Jurkat, Clone E6-1 (cell line): ENCODE data around the gene GZMB.
"Not testable (repeated sequence)": the region's sequence is repeated elsewhere in the genome, so short reads cannot be mapped to it uniquely, and the experiment has no call there.

Experiments used
- DNase-seq: peaks from one replicate; pipeline ENCODE4 v3.0.0-alpha.2; 2011; ENCODE audit warnings: low read depth, low spot score
- H3K4me3 ChIP-seq: 2 replicates; pipeline ENCODE4 v1.5.1; 2011; ENCODE audit warnings: mild to moderate bottlenecking, low read length, control low read depth, moderate library complexity

Gene GZMB

DNA sequence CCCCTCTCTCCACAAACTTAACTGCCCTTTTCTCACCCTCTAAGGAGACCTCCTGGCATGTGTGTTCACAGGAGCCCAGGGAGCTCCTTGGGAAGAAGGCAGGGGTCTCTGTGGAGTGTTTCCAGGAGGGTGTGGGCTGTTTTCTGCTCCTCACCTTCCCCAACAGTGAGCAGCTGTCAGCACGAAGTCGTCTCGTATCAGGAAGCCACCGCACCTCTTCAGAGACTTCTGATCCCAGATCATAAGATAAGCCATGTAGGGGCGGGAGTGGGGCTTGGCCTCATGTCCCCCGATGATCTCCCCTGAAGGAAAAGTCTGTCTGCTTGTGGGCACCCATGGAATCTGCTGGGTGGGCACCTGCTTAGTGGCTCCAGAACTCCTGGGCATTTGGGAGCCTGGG is 1.2 kb downstream of the GZMB start:
- H3K4me3 ChIP-seq, result no peak overlapping the region
- DNase-seq, result no peak

DNA sequence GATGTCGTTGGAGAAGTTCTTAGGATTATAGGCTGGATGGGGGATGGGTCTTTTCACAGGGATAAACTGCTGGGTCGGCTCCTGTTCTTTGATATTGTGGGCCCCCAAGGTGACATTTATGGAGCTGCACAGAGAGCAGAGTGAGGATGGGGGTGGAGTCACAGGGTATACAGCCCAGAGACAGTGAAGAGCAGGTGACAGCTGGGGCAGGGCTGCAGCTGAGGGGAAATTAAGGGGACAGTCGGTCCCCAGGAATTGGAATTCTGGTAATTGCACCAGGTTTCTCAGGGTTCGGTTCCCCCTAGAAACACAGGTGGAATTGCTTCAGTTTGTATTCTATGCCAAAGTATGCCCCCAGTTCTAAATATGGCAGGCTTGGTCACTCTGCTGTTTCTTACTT is 1.7 kb downstream of the GZMB start:
- DNase-seq, result no peak
- H3K4me3 ChIP-seq, result no peak overlapping the region

DNA sequence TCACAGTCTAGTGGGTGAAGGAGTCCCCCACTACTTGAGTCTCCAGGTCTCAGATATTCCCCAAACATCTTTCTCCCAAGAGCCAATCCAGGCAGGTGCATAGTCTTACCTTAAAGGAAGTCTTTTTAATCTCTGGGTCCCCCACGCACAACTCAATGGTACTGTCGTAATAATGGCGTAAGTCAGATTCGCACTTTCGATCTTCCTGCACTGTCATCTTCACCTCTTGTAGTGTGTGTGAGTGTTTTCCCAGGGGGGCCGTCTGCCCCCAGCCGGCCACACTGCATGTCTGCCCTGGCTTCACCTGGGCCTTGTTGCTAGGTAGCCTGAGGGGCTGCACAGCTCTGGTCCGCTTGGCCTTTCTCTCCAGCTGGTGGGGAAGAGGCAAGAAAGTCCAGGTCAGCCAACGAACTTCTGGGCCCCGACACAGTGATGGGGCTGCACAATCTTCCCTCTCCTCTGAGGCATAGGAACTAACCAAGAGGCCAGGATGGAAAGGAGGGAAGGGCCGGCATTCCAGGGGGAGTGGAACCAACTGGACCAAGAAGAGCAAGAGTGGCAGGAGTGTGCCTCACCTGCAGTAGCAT is 2.1 kb downstream of the GZMB start:
- no peak for DNase-seq
- H3K4me3 ChIP-seq, result no peak overlapping the region

- no peak for DNase-seq
- no peak overlapping the region for H3K4me3 ChIP-seq
Observed at GRCh38 chr14:24630872-24631477, 3.0 kb downstream of the GZMB start.

DNA sequence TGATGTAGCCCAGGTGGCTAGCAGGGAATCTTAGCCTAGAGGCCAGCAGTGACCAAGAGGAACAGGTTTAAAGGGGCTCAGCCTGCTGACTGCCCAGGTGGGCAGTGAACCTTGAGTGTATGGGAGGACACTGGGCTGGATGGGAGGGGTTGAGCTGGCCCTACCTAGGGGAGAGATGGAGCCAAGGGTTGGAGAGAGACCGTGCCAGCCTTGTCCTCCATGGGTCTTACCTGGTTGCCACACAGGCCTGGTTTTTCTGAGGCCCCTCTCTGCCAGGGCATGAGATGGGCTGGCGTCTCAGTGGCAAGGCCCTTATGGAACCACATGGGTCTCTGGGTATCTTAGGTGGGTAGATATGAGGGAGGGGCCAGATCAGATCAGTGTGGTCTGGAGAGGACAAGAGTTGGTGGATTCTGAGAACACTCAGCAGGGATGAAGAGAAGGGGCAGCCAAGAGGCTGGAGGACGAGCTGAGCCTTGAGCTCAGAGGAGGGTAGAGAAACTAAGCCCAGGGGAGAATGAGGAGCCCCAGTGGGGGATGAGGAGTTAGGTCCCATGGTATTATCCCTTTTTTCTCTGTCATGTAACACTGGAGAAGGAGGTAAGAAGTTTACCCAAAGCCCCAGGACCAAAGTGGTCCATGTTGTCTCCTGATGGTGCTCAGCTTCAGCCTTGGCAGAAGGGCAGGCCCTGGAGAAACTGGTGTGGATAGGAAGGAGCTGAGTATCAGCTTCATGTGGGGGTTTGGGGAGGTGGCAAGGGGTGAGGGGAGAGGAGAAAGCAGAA is 3.7 kb downstream of the GZMB start:
- no peak for DNase-seq
- no peak overlapping the region for H3K4me3 ChIP-seq

DNA sequence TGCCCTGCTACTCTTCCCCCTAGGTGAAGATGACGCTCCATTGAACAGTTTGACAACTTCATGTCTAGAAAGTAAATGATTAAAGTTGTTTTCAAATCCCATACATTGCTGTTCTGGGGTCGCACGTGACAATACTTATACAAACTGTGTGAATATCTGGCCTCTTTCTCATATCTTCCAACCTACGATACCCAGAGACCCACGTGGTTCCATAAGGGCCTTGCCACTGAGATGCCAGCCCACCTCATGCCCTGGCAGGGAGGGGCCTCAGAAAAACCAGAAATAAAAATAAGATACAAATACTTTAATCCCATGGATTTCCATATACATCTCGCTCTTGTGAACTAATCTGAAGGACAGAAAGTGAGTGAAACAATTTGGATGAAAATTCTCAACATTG is 4.5 kb downstream of the GZMB start:
- no peak overlapping the region for H3K4me3 ChIP-seq
- DNase-seq, result no peak

- DNase-seq, result no peak
- no peak overlapping the region for H3K4me3 ChIP-seq
Observed at GRCh38 chr14:24613747-24614146, 20.2 kb downstream of the GZMB start.

DNA sequence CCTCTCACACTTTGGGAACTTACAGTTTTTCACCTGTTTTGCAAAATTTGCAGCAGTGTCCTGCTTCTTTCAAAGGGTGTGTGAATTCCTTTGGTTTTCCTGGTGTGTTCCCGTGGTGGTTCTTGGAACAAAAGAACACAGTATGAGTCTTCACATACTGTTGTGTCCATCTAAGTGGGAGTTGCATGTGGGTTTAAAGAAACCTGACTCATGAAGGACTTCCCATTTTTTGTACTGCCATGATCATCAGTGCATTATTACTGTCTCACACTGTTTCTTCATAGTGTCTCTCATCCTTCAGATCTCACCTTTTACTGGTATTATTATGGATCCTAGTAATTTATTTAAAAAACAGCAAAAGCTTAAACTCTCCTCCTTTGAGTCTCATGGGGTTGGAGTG is 20.7 kb downstream of the GZMB start:
- H3K4me3 ChIP-seq, result no peak overlapping the region
- no peak for DNase-seq

DNA sequence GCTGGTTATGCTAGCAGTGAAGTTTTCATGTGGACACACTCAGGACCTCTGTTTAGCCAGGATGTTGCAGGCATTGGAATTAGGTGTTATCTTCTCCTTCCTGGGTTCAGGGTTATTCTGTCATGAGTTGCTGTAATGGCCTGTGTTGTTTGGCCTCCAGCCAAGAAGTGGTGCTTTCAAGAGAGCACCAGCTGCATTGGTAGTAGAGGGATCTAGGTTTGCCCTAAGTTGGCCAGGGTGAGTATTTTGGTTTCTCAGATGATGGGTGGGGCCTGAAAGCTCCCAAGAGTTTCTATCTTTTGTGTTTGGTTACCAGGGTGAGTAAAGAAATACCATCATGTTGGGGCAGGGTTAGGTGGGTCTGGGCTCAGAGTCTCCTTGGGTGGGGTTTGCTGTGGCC is 21.8 kb downstream of the GZMB start:
- DNase-seq, result peak; percentile 60
- no peak overlapping the region for H3K4me3 ChIP-seq

GRCh38 chr14:24609655-24610344 is 24.2 kb downstream of the GZMB start, which contains the start of gene GZMH:
Gene GZMH, minus strand, starts transcription at chr14:24609685. Its CDS starts 72 bp downstream, at chr14:24609613.
- no peak within 1 kb of the TSS for H3K4me3 ChIP-seq
- DNase-seq, result no peak

DNA sequence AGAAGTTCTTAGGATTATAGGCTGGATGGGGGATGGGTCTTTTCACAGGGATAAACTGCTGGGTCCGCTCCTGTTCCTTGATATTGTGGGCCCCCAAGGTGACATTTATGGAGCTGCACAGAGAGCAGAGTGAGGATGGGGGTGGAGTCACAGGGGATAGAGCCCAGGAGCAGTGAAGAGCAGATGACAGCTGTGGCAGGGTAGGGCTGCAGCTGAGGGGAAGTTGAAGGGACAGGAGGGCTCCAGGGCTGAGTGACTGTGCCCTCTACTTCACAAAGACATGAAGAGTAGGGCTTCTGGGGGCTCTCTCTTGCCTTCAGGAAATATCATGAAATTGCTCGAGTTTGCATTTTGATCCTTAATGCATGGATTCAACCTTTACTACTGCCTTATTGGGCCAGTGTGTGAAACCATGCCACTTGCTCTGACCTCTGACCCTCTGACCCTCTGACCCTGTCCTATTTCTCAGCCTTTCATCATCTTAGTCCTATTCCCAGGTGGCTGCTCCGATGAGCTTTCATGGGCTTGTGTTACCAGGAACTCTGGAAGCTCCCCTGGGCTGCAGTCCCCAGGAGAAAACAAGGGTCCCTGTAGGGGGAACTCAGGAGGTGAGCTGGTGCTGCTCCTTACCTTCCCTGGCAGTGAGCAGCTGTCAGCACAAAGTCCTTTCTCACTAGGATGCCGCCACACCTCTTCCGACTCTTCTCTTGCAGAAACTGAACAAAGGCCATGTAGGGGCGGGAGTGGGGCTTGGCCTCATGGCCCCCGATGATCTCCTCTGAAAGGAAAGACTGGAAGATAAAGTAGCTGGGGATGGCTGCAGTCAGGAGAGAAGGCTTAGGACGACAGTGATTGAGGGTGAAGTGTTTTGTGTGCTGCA is 26.1 kb downstream of the GZMB start:
- H3K4me3 ChIP-seq, result no peak overlapping the region
- DNase-seq, result peak; percentile 61

- peak; percentile 52 for DNase-seq
- no peak overlapping the region for H3K4me3 ChIP-seq
Observed at GRCh38 chr14:24607081-24607480, 26.9 kb downstream of the GZMB start.

GRCh38 chr14:24606297-24606696 is 27.7 kb downstream of the GZMB start:
- H3K4me3 ChIP-seq, result no peak overlapping the region
- no peak for DNase-seq

- DNase-seq, result peak; percentile 53
- no peak overlapping the region for H3K4me3 ChIP-seq
Observed at GRCh38 chr14:24605435-24606190, 28.4 kb downstream of the GZMB start.

DNA sequence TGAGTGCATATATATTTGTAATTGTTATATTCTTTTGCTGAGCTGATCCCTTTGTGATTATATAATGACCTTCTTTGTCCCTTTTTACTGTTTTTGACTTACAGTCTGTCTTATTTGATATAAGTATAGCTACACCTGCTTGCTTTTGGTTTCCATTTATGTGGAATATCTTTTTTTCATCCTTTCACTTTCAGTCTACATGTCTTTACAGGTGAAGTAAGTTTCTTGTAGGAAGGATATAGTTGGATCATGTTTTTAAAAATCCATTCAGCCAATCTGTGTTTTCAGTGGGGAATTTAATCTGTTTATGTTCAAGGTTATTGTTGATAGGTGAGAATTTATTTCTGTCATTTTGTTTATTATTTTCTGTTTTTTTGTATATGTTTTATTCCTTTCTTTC is 36.6 kb downstream of the GZMB start:
- H3K4me3 ChIP-seq, result no peak overlapping the region
- DNase-seq, result no peak

DNA sequence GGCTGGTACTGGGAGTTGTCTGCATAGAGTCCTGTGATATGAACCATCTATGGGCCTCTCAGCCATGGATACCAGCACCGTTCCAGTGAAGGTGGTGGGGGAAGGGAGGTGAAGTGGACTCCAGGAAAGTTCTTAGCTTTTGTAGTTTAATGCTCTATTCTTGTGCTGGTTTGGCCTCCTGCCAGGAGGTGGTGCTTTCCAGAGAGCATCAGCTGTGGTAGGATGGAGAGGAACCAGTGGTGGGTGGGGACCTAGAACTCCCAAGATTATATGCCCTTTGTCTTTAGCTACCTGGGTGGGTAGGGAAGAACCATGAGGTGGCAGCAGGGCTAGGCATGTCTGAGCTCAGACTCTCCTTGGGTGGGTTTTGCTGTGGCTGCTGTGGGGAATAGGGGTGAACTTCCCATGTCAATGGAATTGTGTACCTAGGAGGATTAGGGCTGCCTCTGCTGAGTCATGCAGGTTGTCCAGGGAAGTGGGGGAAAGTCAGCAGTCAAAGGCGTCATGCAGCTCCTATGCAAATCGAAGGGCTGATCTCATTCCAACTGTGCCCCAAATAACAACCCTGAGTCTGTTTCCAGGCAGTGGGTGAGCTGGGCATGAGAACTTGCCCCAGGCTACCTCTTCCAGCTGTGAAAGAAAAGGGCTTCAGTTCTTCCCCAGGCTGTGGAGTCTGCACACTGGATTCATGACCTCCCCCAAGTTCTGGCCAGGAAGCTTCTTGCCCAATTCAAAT is 38.7 kb downstream of the GZMB start:
- no peak for DNase-seq
- H3K4me3 ChIP-seq, result no peak overlapping the region

GRCh38 chr14:24591004-24591403 is 43.0 kb downstream of the GZMB start:
- DNase-seq, result not testable (repeated sequence)

GRCh38 chr14:24584402-24584801 is 49.6 kb downstream of the GZMB start:
- not testable (repeated sequence) for H3K4me3 ChIP-seq, DNase-seq

More at GRCh38 chr14:24591004-24591403, 43.0 kb downstream of the GZMB start:
- not testable (repeated sequence) for H3K4me3 ChIP-seq
